ENCODE measurements around the gene VN1R2. TPM values are rescaled to one million over a fixed set of nuclear protein-coding genes. Genes with fewer than 3 reads are reported as not detected.

VN1R2 gene
- total and polyA plus RNA-seq, 2 donors (not counting 1 experiment from before 2014, with no cell fraction given): not detected

DNA sequence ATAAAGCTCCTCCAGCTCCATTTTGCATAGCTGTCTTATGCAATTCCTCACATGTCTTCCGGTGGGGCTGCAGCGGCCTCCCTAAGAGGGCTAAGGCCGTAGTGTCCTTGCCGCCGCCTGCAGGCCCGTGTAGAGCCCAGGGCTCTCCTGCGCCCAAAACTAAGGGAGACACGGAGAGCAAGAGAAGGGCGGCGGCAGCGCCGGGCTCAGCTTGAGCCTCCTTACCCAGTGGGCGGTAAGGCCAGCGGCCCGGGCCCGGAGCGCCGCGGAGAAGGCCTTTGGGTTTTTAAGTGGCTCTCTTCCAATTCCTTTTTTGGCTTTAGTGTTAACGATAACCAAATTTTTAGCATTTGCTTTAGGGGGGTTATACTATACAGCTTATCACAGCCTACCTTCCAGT is 33.5 kb upstream of the VN1R2 start:
- H3K27ac ChIP-seq (ENCODE audit: low read length in 2 of 2): no peak overlapping the region
- H3K36me3 ChIP-seq (replicated peaks in 1 of 2; ENCODE audit: control extremely low read depth in 1 of 2, control insufficient read depth in 1 of 2, extremely low read depth in 1 of 2, insufficient read depth in 2 of 2, low read length in 1 of 2): no peaks in the 10 kb centered on the region
- no peak overlapping the region for H2AFZ ChIP-seq (ENCODE audit: insufficient read depth, low read depth, low read length, poor library complexity, severe bottlenecking)
- no peak overlapping the region for H3K4me3 ChIP-seq (ENCODE audit: control extremely low read depth in 1 of 5, extremely low read depth in 1 of 5, insufficient read depth in 1 of 5, low read depth in 2 of 5, low read length in 4 of 5)
- Mint-ChIP-seq H3K27me3 (no peaks in the 10 kb centered on the region), H3K4me3 (no peak overlapping the region), H3K4me1 (no peaks in the 10 kb centered on the region), H3K9me3 (ENCODE audit: insufficient read depth) (peaks cover 26% of the 10 kb centered on the region), H3K27ac (no peak overlapping the region)
- H3K27me3 ChIP-seq (replicated peaks in 1 of 4; ENCODE audit: control extremely low read depth in 1 of 4, control insufficient read depth in 3 of 4, insufficient read depth in 4 of 4, low read length in 3 of 4): no peaks in the 10 kb centered on the region
- POLR2A ChIA-PET: no interaction called here
- peaks cover 7 to 66% (median 59%) of the 10 kb centered on the region in 3 donors for H3K9me3 ChIP-seq (ENCODE audit: control extremely low read depth in 1 of 3, control insufficient read depth in 2 of 3, insufficient read depth in 1 of 3, low read length in 2 of 3)
- H3K79me2 ChIP-seq (ENCODE audit: control insufficient read depth, insufficient read depth, low read length): no peaks in the 10 kb centered on the region
- H3K4me2 ChIP-seq (replicated peaks; ENCODE audit: low read depth, low read length, poor library complexity, severe bottlenecking): no peak overlapping the region
- intact Hi-C loops (cut with micrococcal nuclease): no loop called here
- TF ChIP-seq, protein P1, sequence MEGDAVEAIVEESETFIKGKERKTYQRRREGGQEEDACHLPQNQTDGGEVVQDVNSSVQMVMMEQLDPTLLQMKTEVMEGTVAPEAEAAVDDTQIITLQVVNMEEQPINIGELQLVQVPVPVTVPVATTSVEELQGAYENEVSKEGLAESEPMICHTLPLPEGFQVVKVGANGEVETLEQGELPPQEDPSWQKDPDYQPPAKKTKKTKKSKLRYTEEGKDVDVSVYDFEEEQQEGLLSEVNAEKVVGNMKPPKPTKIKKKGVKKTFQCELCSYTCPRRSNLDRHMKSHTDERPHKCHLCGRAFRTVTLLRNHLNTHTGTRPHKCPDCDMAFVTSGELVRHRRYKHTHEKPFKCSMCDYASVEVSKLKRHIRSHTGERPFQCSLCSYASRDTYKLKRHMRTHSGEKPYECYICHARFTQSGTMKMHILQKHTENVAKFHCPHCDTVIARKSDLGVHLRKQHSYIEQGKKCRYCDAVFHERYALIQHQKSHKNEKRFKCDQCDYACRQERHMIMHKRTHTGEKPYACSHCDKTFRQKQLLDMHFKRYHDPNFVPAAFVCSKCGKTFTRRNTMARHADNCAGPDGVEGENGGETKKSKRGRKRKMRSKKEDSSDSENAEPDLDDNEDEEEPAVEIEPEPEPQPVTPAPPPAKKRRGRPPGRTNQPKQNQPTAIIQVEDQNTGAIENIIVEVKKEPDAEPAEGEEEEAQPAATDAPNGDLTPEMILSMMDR (IDR thresholded peaks at IDR 0.05): no peak
- no peak for TF ChIP-seq EZH2 (IDR thresholded peaks at IDR 0.05; ENCODE audit: borderline replicate concordance, insufficient read depth, low read depth, low read length, poor library complexity, severe bottlenecking)
- no peaks in the 10 kb centered on the region for H3K4me1 ChIP-seq (ENCODE audit: control insufficient read depth in 2 of 2, insufficient read depth in 2 of 2, low read length in 2 of 2)
- no peak for ATAC-seq (ENCODE audit: low read depth)
- H3K9ac ChIP-seq (ENCODE audit: low read length): no peak overlapping the region
- no peaks in the 10 kb centered on the region for H4K20me1 ChIP-seq (ENCODE audit: control insufficient read depth, insufficient read depth, low read length, poor library complexity, severe bottlenecking)
- 89% methylated on average over 14 of the region's 20 CpGs for WGBS (ENCODE audit: insufficient coverage)
- DNase-seq: no peak
- CTCF ChIA-PET: no interaction called here

DNA sequence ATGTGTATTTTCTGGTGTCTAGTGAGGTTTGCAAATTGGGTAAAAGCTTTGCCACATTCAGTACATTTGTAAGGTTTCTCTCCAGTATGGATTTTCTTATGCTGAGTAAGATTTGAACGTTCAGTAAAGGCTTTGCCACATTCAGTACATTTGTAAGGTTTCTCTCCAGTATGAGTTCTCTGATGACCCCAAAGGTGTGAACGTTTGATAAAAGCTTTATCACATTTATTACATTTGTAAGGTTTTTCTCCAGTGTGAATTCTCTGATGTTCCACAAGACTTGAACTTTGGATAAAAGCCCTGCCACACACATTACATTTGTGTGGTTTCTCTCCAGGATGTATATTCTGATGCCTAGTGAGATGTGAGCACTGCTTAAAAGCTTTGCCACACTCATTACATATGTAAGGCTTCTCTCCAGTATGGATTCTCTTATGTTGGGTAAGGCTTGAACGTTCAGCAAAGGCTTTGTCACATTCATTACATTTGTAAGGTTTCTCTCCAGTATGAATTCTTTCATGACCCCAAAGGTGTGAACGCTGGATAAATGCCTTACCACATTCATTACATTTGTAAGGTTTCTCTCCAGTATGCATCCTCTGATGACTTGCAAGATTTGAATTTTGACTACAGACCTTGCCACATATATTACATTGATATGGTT is 20.8 kb upstream of the VN1R2 start:
- no peak overlapping the region for H3K27ac Mint-ChIP-seq
- no peak for TF ChIP-seq EZH2 (IDR thresholded peaks at IDR 0.05; ENCODE audit: borderline replicate concordance, insufficient read depth, low read depth, low read length, poor library complexity, severe bottlenecking)
- TF ChIP-seq, protein P1 (IDR thresholded peaks at IDR 0.05): no peak
- CTCF ChIA-PET: no interaction called here
- no peaks in the 10 kb centered on the region for H3K27me3 ChIP-seq (replicated peaks in 1 of 4; ENCODE audit: control extremely low read depth in 1 of 4, control insufficient read depth in 3 of 4, insufficient read depth in 4 of 4, low read length in 3 of 4)
- no peaks in the 10 kb centered on the region for H4K20me1 ChIP-seq (ENCODE audit: control insufficient read depth, insufficient read depth, low read length, poor library complexity, severe bottlenecking)
- peaks cover 3 to 23% of the 10 kb centered on the region in 2 experiments for H3K36me3 ChIP-seq (replicated peaks in 1 of 2; ENCODE audit: control extremely low read depth in 1 of 2, control insufficient read depth in 1 of 2, extremely low read depth in 1 of 2, insufficient read depth in 2 of 2, low read length in 1 of 2)
- DNase-seq (no peak), ATAC-seq (ENCODE audit: low read depth) (no peak)
- H3K4me1 Mint-ChIP-seq: no peaks in the 10 kb centered on the region
- H3K27ac ChIP-seq (ENCODE audit: low read length in 2 of 2): no peak overlapping the region
- intact Hi-C loops (cut with micrococcal nuclease): no loop called here
- no peak overlapping the region for H3K9ac ChIP-seq (ENCODE audit: low read length)
- no peak overlapping the region for H3K4me3 ChIP-seq (ENCODE audit: control extremely low read depth in 1 of 5, extremely low read depth in 1 of 5, insufficient read depth in 1 of 5, low read depth in 2 of 5, low read length in 4 of 5)
- no peak overlapping the region for H2AFZ ChIP-seq (ENCODE audit: insufficient read depth, low read depth, low read length, poor library complexity, severe bottlenecking)
- no peak overlapping the region for H3K4me3 Mint-ChIP-seq
- POLR2A ChIA-PET: no interaction called here
- H3K9me3 Mint-ChIP-seq (ENCODE audit: insufficient read depth): peaks cover 36% of the 10 kb centered on the region
- WGBS (ENCODE audit: insufficient coverage): 80% methylated on average over 1 of the region's 4 CpGs
- no peaks in the 10 kb centered on the region for H3K27me3 Mint-ChIP-seq
- H3K79me2 ChIP-seq (ENCODE audit: control insufficient read depth, insufficient read depth, low read length): no peaks in the 10 kb centered on the region
- H3K4me2 ChIP-seq (replicated peaks; ENCODE audit: low read depth, low read length, poor library complexity, severe bottlenecking): no peak overlapping the region
- no peaks in the 10 kb centered on the region for H3K4me1 ChIP-seq (ENCODE audit: control insufficient read depth in 2 of 2, insufficient read depth in 2 of 2, low read length in 2 of 2)
- H3K9me3 ChIP-seq (ENCODE audit: control extremely low read depth in 1 of 3, control insufficient read depth in 2 of 3, insufficient read depth in 1 of 3, low read length in 2 of 3): peaks cover 17 to 83% (median 49%) of the 10 kb centered on the region in 3 donors

All from B cell (primary cell).